Hematopoietic multipotent progenitor cell (in vitro differentiated cells): Measurements from ENCODE around the gene KLHL7. TPM values are rescaled to one million over a fixed set of nuclear protein-coding genes. Genes with fewer than 3 reads are reported as not detected.

Source experiments
- DNase-seq, 3 donors: peaks; one replicate each; pipeline ENCODE4 v3.0.0-alpha.2; 2011 to 2015; ENCODE audit warnings: low read depth in 2 of 3, low spot score in 2 of 3
- total RNA-seq: library from RNA; depleted of rRNA; stranded (reverse); fragments of >200 nt; gene quantifications from one replicate; pipeline ENCODE4 v1.2.3, GENCODE V29; 2012

The KLHL7 gene
- 18.3 TPM for total RNA-seq

- DNase-seq: peak; percentile 82 to 97 (median 95)
These were observed at the start of gene KLHL7 for GRCh38 chr7:23105644-23106056. Gene KLHL7 (plus strand): TSS chr7:23105785. CDS start chr7:23106027, 242 bp downstream.

GRCh38 chr7:23058408-23059096 is 47.0 kb upstream of the KLHL7 start:
- DNase-seq: no peak

- no peak for DNase-seq
These were observed 44.3 kb upstream of the KLHL7 start for GRCh38 chr7:23061327-23061726.

- no peak for DNase-seq
These were observed 43.1 kb upstream of the KLHL7 start for GRCh38 chr7:23062452-23062851.

GRCh38 chr7:23065974-23066373 is 39.6 kb upstream of the KLHL7 start:
- no peak for DNase-seq

- no peak for DNase-seq
These were observed 38.3 kb upstream of the KLHL7 start for GRCh38 chr7:23067271-23067670.

GRCh38 chr7:23072048-23072447 is 33.5 kb upstream of the KLHL7 start:
- DNase-seq: peak in 1 of 3 donors; percentile 4

- DNase-seq: no peak
These were observed 32.7 kb upstream of the KLHL7 start for GRCh38 chr7:23072922-23073321.

GRCh38 chr7:23074443-23075261 is 30.9 kb upstream of the KLHL7 start:
- no peak for DNase-seq

- peak in 1 of 3 donors; percentile 3 for DNase-seq
These were observed 30.0 kb upstream of the KLHL7 start for GRCh38 chr7:23075571-23075970.

GRCh38 chr7:23076772-23077171 is 28.8 kb upstream of the KLHL7 start:
- no peak for DNase-seq

GRCh38 chr7:23093111-23093510 is 12.5 kb upstream of the KLHL7 start:
- DNase-seq: no peak

- no peak for DNase-seq
These were observed 12.0 kb upstream of the KLHL7 start for GRCh38 chr7:23093546-23093945.

- DNase-seq: no peak
These were observed 8.9 kb upstream of the KLHL7 start for GRCh38 chr7:23096518-23097290.

- no peak for DNase-seq
These were observed 7.6 kb upstream of the KLHL7 start for GRCh38 chr7:23098029-23098428.

- DNase-seq: no peak
These were observed 7.1 kb upstream of the KLHL7 start for GRCh38 chr7:23098460-23098859.

GRCh38 chr7:23100697-23101096 is 4.9 kb upstream of the KLHL7 start:
- no peak for DNase-seq

GRCh38 chr7:23105086-23105643 is 420 bp upstream of the KLHL7 start:
- DNase-seq: no peak

GRCh38 chr7:23106057-23106822 is 655 bp downstream of the KLHL7 start:
- peak; percentile 14 to 75 (median 59) for DNase-seq
